ENCODE data around the gene CHAF1B.

CHAF1B gene

DNA sequence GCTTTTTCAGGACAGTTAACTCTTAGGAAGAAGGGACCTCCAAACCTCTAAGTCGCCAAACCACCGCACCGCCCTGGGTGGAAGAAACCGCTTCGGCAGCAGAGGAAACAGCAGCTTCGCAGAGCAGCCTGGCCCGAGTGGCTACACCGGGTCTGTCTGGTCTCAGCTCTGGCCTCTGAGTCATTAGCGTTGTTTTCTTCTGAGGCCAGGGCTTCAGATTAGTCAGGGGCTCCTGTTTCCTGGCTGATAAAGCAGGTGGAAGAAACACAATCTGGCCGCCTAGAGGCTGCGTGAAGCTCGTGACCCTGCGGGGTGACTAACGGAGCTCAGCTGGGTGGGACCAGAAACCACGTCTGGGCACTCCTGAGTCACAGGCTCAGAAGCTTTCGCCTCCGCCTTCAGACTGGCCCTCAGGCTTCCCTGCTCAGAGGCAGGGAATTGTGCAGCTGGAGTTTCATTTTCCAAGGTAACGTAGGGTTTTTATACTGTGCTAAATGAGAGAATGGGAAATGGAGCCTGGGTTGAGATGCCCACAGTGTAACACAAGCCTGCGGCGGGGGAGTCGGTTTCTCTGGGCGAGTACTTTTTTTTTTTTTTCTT lies 44.9 kb downstream of the CHAF1B start:
- no peak for DNase-seq

DNA sequence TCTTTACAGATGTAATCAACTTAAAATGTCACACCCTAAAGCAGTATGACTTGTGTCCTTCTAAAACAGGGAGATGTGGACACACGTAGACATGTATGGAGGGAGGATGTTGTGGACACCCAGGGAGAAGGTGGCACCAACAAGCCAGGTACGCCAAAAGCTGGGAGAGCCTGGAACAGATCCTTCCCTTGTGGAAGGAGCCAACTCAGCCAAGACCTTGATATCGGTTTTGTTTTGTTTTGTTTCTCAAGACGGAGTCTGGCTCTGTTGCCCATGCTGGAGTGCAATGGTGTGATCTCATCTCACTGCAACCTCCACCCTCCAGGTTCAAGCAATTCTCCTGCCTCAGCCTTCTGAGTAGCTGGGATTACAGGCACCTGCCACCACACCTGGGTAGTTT lies 45.6 kb downstream of the CHAF1B start:
- no peak for DNase-seq

DNA sequence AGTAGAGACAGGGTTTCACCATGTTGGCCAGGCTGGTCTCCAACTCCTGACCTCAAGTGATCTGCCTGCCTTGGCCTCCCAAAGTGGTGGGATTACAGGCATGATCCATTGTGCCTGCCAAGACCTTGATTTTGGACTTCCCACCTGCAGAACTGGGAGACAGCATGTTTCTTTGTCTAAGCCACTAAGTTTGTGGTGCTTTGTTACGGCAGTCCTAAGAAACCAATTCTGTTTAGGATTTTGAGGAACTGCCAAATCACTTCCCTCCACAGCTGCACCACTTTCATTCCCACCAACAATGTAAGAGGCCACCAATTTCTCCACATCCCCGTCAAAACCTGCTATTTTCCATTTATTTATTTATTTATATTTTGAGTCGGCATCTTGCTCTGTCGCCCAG lies 46.1 kb downstream of the CHAF1B start:
- no peak for DNase-seq

DNA sequence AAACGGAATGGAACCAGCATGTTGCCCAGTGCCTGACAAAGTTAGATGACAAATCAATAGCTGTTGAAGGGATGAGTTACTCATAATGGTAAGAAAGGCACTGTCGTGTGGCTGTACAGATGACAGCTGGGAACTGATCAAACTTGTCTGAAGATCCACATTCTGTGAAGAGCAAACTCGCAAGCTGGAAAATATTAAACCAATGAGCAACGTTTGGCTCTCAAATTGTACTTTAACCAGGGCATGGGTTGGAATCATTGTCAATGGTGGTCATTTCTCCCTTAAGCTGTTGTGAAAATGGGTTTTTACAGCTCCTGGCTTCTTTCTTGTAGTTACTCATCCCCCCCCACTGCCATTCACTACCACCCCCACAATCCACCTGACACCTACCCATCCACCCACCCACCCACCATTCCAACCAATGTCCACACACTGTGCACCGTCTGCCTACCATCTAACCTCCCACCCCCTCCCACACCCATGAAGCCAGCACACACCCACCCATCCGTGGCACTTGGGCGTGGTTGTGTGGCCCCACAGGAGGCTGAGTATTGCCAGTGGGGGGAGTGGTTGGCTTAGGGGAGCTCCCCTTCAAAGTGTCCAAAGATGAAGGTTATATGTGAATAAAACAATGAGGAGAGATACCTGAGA lies 48.0 kb downstream of the CHAF1B start:
- no peak for DNase-seq

DNA sequence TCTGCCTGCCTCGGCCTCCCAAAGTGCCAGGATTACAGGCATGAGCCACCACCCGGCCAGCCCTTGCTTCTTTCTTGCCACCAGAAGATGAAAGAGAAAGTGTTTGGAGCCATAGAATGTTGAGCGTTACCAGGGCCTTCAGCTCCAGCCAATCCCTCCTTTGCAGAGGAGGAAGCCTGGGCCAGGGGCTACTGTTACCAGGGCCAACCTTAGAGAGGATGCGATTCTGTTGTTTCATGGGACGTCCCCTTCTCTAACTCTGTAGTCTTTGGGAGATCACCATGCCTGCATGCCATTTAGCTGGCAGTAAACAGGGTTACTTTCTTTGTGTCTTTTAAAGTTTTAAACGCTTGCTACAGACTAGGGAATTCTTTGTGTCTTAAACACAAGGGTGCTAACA lies 49.0 kb downstream of the CHAF1B start:
- no peak for DNase-seq

DNA sequence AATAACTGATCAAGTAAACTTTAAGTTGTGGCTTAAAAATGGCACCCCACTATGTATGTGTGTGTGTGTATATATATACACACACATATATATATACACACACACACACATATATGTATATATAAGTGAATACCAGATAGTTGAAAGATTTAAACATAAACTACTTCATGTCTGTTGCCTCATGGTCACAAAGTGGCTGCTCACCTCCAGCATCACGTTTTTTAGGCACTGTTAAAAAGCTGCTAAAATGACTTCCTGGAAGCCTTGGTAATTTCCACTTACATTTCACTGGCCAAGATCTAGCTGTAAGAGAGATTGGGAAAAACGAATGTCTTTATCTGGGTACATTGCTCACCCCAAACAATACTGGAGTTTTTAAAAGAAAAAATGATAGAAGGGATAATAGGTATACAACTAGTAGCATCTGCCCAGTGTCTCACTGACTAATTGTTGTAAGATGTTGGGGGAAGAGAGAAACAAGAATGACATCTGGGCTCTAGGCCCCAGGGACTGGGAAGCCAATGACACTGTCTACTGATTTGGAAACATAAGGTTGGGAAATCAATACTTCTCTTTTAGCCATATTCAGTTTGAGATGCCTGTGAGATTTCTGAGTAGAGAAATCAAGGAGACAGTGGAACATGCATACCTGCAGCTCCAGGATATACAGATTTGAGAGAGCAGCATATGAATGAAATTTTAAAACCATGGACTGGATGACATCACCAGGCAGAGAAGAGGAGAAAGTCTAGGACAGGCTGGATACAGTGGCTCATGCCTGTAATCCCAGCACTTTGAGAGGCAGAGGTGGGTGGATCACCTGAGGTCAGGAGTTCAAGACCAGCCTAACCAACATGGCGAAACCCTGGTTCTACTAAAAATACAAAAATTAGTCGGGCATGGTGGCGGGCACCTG lies 51.9 kb downstream of the CHAF1B start:
- DNase-seq: no peak

DNA sequence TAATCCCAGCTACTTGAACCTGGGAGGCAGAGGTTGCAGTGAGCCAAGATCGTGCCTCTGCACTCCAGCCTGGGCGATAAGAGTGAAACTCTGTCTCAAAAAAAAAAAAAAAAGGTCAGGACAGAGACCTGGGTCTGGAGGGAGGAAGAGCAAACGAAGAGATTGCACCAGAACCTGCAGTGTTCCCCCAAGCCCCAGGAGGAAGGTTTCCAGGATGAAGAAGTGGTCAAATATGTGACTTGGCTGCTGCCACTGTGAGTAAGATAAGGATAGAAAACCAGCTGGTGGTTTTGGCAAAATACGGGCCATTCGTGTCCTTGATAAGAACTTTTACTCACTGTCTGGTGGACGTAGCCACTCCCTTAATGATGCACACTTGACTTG lies 52.5 kb downstream of the CHAF1B start:
- DNase-seq: no peak

DNA sequence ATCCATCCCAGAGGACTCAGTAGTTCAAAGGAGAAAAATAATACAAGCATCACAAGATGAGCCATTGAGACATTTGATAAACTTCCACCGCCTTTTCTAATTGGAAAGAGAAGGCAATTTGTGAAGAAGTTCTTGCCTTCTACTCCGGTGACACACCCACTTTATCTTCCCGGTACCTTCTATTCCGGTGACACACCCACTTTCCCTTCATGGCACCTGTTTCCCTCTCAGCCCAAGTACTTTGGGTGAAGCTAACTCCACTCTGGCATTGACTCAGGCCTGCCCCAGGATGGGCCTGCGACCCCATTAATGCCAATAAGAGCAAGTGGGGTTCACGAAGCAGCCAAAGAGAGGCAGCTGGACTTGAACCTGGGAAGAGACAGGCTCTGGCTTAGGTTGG lies 56.5 kb downstream of the CHAF1B start:
- no peak for DNase-seq

DNA sequence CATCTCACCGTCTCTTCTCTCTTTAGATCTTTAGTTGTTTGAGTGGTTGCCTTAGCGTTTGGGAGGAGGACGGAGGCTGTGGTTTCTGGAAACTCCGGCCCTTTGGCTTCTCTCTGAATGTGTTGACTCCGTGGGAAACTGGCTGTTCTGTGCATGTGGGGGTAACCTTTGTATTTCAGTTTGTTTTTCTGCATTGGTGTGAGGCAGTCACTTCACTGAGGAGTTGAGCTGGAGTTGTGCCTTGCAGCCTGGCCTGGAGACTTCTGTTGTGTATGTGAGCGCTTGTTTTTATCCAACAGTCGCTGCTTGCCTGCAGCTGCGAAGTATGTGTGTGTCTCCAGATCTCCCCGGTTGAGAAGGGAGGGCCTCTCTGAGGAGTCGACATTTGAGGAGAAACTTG lies 61.1 kb downstream of the CHAF1B start:
- DNase-seq: no peak

DNA sequence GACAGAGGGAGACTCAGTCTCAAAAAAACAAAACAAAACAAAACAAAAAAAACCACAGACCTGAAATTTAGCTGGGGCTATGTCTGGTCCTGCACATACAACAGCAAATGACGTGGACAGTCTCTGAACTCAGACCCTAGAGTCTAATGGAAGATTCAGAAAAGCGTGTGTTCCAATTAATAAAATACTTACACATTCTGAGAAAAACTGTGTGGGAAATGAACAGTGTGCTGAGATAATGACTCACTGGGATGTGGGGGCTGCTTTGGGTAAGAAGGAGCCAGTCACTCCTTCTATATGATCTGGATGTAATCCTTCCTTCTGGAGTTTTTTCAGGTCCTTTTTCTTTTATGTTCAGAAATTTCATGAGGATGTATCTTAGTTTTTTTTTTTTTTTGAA lies 65.3 kb downstream of the CHAF1B start:
- DNase-seq: no peak

DNA sequence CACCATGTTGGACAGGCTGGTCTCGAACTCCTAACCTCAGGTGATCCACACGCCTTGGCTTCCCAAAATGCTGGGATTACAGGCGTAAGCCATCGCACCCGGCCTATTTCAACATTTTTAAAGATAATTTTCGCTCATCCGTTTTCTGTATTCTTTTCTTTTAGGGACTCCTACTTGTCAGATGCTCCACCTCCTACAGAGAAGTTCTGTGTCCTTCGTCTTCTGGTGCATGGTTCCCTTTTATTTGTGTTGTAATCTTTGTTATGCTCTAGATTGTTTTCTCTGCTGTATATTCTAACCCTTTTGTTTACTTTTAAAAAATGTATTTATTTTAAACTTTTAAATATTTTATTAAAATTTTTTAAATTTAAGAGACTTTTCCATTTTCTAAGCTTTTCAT lies 66.3 kb downstream of the CHAF1B start:
- no peak for DNase-seq

DNA sequence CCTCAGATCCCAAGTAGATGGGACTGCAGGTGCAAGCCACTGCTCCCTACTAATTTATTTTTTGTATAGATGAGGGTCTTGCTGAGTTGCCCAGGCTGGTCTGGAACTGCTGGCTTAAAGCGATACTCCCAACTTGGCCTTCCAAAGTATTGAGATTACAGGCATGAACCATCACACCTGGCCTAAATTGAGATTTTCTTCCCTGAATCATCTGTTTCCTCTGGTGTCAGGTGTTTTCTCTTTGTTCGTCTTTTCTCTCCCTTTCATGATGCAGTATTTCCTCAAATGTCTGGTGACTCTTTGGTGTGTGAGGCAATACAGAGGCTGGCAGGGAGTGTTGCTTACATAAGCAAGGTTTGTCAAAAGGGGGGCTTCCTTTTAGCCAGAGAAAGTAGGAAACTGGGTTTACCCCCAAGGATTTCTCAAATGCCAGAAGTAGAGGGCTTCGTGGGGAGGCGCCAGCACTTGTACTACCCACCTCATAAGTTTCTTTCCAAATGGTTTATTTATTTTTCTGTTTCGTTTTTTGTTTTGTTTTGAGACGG lies 67.2 kb downstream of the CHAF1B start:
- no peak for DNase-seq

DNA sequence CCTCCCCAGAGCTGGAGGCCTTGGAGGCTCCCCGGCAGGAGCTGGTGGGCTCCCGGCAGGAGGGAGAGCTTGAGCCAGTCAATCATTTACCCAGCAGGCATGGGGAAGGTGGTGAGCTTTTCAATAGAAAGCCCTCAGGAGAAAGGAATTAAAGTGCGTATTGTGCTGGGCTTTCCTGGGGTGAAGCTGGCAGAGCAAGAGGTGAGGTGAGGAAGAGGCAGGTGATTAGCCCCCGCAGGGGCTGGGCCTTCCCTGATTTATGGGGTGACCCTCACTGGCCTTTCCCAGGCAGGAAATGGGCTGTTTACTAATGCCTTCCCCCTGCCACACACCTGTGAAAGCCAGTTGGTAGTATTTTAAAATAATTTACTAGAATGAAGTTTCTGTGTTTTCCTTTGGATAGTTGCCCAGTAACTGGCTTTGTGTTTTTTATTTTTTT lies 68.9 kb downstream of the CHAF1B start:
- peak; percentile 10 for DNase-seq

DNA sequence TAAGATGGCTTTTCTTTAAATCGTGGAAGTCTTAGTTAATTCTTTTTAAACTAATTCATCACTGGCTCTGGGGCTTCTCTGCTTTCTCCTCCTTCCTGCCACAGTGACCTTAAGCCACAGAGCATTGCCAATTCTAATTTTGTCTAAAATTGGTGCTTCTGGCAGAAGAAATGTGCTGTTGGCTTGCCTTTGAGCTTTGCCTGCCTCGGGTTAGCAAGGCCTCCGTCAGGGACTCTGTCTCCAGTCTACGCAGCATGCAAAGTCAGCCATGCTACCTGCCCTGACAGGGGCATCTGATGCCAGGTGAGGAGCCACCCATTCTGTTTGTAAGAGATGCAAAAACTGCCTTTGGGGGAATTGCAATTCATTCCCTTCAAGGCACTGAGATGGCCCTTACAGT lies 69.5 kb downstream of the CHAF1B start:
- no peak for DNase-seq

DNA sequence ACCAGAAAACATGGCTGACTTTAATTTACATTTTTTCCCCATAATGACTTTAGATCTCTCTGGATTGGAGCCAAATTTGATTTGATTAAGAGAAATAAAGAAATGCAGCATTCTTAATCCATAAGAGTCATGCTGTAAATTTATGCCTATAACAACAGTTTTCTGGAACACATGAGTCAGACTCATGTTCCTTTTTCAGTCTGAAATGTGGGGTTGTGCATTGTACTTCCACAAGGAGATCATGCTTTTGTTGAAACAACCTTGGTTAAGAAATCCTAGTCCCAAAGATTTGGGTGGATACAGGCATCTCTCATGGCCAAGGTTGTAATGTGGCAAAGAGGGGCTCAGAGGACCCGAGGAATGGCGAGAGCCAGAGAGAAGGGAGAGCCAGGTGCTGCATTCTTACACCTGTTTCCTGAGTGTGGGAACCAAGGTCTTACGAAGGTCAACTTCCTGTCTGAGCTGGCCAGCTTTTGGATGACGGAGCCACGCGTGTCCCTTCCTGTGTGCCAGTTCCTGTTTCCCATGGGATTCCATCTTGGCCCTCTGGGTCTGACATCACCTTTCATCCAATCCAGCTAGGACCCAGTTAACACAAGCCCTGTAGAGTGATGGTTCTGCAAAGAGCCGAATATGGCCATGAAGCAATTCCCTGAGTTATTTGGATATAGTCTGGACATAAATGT lies 71.7 kb downstream of the CHAF1B start:
- DNase-seq: no peak

DNA sequence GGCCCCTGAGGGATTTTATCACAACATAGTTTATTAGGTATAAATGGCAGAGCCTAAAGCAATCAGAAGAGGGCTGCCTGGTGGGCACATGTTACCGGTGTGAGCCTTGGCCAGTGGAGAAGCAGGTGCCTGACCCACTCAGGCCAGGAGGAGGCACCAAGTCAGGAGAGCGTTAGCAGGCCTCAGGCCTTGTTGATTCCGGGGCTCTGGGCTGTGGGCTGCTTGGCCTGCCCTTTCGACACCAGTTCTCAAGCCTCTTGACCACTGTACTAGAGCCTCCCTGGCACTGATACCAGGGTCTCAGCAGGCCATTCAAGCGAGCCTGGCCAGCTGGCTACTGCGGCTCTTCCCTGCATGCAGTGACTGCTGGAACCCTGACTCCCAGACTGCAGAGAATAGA lies 73.9 kb downstream of the CHAF1B start:
- no peak for DNase-seq

DNA sequence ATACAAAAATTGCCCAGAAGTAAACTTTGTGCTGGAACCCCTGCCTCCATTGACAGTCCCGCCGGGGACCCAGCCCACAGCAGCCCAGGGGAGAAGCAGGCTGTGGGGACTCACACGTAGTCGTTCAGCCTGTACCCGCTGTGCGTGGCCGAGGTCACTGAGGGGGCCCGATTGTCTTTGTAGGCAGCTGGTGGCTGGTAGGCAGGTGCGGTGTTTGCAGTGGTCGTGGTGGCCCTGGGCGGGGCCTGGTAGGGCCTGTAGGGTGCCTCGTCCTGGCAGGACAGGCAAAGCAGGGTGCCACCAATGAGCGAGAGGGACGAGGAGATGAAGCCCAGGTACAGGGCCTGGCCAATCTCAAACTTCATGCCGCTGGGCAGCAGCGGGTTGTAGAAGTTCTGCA lies 75.7 kb downstream of the CHAF1B start:
- no peak for DNase-seq

DNA sequence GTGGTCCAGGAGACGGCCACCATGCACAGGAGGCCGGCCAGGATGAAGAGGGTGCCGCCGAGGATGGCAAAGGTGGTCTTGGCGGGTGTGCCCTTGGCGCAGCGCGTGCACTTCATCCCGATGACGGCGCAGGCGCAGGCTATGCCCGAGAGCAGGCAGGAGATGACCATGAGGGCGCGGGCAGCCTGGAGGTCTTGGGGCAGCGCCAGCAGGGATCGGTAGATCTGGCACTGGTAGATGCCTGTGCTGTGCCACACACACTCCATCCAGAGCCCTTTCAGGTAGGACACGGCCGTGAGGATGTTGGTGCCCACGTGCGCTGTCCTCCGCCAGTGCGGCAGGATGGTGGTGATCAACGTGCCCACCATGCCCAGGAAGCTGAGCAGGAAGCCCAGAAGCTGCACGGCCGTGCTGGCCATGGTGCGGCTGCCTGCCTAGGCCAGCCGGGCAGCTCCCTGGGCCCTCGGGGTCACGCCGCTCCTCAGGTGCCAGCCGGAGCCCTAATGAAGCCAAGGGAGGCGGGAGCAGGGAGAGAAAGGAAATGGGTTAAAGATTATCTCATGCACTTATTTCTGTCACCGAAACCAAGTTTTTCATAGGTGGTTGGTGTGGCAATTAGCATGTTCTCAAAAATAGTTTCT lies 76.2 kb downstream of the CHAF1B start:
- no peak for DNase-seq

DNA sequence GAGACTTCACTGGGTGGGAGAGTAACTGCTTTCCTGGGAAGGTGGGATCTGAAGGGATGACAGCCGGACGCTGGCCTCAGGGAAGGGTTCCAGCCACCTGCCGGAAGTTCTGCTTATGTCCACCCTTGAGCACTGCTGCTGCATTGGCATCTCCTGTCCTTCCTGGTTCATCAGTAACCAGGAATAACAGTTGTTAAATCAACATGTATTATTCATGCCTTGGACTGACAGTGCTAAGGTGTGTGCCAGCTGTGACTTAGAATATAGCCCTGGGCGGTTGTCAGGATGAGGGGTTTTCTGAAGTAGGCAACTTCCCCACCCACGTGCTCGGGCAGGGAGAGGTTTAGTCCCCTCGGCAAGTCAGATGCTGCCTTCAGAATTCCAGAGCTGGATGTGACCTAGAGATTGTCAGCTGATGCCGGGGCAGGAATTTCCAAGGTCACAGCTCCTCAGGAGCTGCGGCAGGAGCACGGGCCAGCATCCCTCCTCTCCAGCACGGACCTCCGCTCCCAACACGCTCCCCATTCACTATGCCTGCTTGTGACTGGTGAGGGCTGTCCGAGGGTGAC lies 76.8 kb downstream of the CHAF1B start:
- no peak for DNase-seq

DNA sequence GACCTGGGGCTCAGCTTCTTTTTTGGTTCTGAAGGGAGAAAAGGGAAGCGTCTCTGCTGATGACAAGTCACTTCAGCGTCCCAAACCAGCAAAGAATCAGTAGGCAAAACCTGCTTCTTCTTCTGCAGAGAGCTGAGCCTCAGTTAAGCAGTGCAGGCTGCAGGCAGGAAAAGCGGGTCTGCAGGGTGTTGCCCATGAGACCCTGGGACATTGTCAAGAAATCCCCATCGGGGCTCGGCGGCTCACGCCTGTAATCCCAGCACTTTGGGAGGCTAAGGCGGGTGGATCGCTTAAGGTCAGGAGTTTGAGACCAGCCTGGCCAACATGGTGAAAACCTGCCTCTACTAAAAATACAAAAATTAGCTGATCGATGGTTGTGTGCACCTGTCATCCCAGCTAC lies 78.0 kb downstream of the CHAF1B start:
- DNase-seq: no peak

DNA sequence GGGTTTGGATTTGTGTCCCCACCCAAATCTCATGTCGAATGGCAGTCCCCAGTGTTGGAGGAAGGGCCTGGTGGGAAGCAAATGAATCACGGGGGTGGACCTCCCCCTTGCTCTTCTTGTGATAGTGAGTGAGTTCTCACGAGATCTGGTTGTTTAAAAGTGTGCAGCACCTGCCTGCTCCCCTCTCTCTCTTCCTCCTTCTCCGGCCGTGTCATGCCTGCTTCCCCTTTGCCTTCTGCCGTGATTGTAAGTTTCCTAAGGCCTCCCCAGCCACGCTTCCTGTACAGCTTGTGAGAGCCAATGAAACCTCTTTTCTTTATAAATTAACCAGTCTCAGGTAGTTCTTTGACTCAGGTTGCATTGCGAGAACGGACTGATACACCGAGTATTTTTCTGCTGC lies 78.8 kb downstream of the CHAF1B start:
- DNase-seq: no peak

DNA sequence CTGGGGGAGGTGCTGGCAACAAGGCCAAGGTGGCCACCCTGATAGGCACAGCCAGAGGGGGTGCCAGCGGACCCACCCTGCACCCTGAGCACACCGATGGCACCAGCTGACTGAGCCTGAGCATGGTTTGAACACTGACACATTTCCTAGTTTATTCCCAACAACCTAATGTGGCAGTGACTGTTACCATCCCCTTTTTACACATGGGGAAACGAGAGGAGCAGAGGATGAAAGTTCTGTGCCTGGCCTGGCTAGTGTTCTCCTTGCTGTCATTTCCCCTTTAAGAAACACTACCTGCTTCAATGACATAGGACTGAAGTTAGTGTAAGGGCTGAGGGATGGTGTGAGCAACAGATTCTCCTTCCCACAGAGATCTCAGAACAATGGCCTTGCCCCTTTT lies 79.4 kb downstream of the CHAF1B start:
- no peak for DNase-seq

Data from NCI-H1105 treated with DMSO at 0.1 percent for 48 hours (cell line).